Measurements from ENCODE around the gene MVK.

Gene MVK

GRCh38 chr12:109639151-109639872, 65.7 kb downstream of the MVK start:
- Histone ChIP-seq H3K9me3 (ENCODE audit: insufficient read depth, low read depth, low read length) (no peaks in the 10 kb centered on the region), H3F3A (ENCODE audit: low read depth) (no peaks in the 10 kb centered on the region), H3K36me3 (ENCODE audit: insufficient read depth, low read length) (no peaks in the 10 kb centered on the region), H2AFZ (ENCODE audit: low read length) (no peak overlapping the region), H3K27me3 (ENCODE audit: insufficient read depth, low read length, poor library complexity, severe bottlenecking) (no peaks in the 10 kb centered on the region), H3K79me2 (ENCODE audit: insufficient read depth, low read length) (no peaks in the 10 kb centered on the region), H3K4me1 (ENCODE audit: insufficient read depth, low read length, poor library complexity, severe bottlenecking) (no peaks in the 10 kb centered on the region), H4K20me1 (ENCODE audit: insufficient read depth, low read length, poor library complexity, severe bottlenecking) (no peaks in the 10 kb centered on the region), H3K9ac (ENCODE audit: low read depth, low read length, poor library complexity, severe bottlenecking) (no peak overlapping the region), H3K4me2 (ENCODE audit: low read depth, low read length, poor library complexity, severe bottlenecking) (no peak overlapping the region), H3K4me3 (ENCODE audit: low read length, poor library complexity, severe bottlenecking) (no peak overlapping the region), H3K9me2 (replicated peaks; ENCODE audit: low read depth, low read length) (no peaks in the 10 kb centered on the region)
- TF ChIP-seq CTCF (conservative IDR thresholded peaks at IDR 0.05; ENCODE audit: low read length) (no peak), EZH2phosphoT487 (IDR thresholded peaks at IDR 0.05; ENCODE audit: borderline replicate concordance) (no peak)

DNA sequence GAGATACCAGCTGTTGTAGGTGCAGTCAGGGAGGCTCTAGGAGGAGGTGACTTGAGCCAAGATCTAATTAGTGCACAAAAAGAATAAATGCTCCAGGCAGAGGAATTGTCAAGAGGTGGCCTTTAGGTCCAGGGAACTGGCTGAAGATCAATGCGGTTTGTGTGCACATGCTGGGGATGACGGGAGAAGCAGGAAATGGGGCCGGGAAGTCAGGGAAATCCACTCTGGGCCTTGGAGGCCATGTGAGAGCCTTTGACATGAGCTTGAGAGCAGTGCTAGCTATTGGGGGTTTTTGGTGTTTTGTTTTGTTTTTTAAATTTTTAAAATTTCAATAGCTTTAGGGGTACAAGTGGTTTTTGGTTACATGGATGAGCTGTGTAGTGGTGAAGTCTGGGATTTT, 67.4 kb downstream of the MVK start:
- no peak overlapping the region for H2AFZ ChIP-seq (ENCODE audit: low read length)
- no peaks in the 10 kb centered on the region for H3K36me3 ChIP-seq (ENCODE audit: insufficient read depth, low read length)
- no peaks in the 10 kb centered on the region for H3K79me2 ChIP-seq (ENCODE audit: insufficient read depth, low read length)
- no peak for TF ChIP-seq EZH2phosphoT487 (IDR thresholded peaks at IDR 0.05; ENCODE audit: borderline replicate concordance)
- no peak for TF ChIP-seq CTCF (conservative IDR thresholded peaks at IDR 0.05; ENCODE audit: low read length)
- H3F3A ChIP-seq (ENCODE audit: low read depth), result no peaks in the 10 kb centered on the region
- no peaks in the 10 kb centered on the region for H3K27me3 ChIP-seq (ENCODE audit: insufficient read depth, low read length, poor library complexity, severe bottlenecking)
- no peak overlapping the region for H3K4me3 ChIP-seq (ENCODE audit: low read length, poor library complexity, severe bottlenecking)
- no peaks in the 10 kb centered on the region for H3K9me2 ChIP-seq (replicated peaks; ENCODE audit: low read depth, low read length)
- H4K20me1 ChIP-seq (ENCODE audit: insufficient read depth, low read length, poor library complexity, severe bottlenecking), result no peaks in the 10 kb centered on the region
- no peak overlapping the region for H3K4me2 ChIP-seq (ENCODE audit: low read depth, low read length, poor library complexity, severe bottlenecking)
- H3K9ac ChIP-seq (ENCODE audit: low read depth, low read length, poor library complexity, severe bottlenecking), result no peak overlapping the region
- H3K9me3 ChIP-seq (ENCODE audit: insufficient read depth, low read depth, low read length), result no peaks in the 10 kb centered on the region
- H3K4me1 ChIP-seq (ENCODE audit: insufficient read depth, low read length, poor library complexity, severe bottlenecking), result no peaks in the 10 kb centered on the region

GRCh38 chr12:109641422-109641821, 67.8 kb downstream of the MVK start:
- Histone ChIP-seq H3K4me2 (ENCODE audit: low read depth, low read length, poor library complexity, severe bottlenecking) (no peak overlapping the region), H3K79me2 (ENCODE audit: insufficient read depth, low read length) (no peaks in the 10 kb centered on the region), H4K20me1 (ENCODE audit: insufficient read depth, low read length, poor library complexity, severe bottlenecking) (no peaks in the 10 kb centered on the region), H2AFZ (ENCODE audit: low read length) (no peak overlapping the region), H3K4me3 (ENCODE audit: low read length, poor library complexity, severe bottlenecking) (no peak overlapping the region), H3K9me2 (replicated peaks; ENCODE audit: low read depth, low read length) (no peaks in the 10 kb centered on the region), H3K4me1 (ENCODE audit: insufficient read depth, low read length, poor library complexity, severe bottlenecking) (no peaks in the 10 kb centered on the region), H3F3A (ENCODE audit: low read depth) (no peaks in the 10 kb centered on the region), H3K9me3 (ENCODE audit: insufficient read depth, low read depth, low read length) (no peaks in the 10 kb centered on the region), H3K9ac (ENCODE audit: low read depth, low read length, poor library complexity, severe bottlenecking) (no peak overlapping the region), H3K27me3 (ENCODE audit: insufficient read depth, low read length, poor library complexity, severe bottlenecking) (no peaks in the 10 kb centered on the region), H3K36me3 (ENCODE audit: insufficient read depth, low read length) (no peaks in the 10 kb centered on the region)
- TF ChIP-seq EZH2phosphoT487 (IDR thresholded peaks at IDR 0.05; ENCODE audit: borderline replicate concordance) (no peak), CTCF (conservative IDR thresholded peaks at IDR 0.05; ENCODE audit: low read length) (no peak)
